ENCODE data around the gene CCDC85B. TPM values are rescaled to one million over a fixed set of nuclear protein-coding genes. Genes with fewer than 3 reads are reported as not detected.
A peak's percentile ranks its signal among the peaks of the same experiment; 100 is the strongest.

CCDC85B gene
- total and polyA plus RNA-seq, 2 of the 13 experiments (the other 11 are each of a cell fraction or from before 2014, with no cell fraction given), result 8.2 to 19.5 TPM

DNA sequence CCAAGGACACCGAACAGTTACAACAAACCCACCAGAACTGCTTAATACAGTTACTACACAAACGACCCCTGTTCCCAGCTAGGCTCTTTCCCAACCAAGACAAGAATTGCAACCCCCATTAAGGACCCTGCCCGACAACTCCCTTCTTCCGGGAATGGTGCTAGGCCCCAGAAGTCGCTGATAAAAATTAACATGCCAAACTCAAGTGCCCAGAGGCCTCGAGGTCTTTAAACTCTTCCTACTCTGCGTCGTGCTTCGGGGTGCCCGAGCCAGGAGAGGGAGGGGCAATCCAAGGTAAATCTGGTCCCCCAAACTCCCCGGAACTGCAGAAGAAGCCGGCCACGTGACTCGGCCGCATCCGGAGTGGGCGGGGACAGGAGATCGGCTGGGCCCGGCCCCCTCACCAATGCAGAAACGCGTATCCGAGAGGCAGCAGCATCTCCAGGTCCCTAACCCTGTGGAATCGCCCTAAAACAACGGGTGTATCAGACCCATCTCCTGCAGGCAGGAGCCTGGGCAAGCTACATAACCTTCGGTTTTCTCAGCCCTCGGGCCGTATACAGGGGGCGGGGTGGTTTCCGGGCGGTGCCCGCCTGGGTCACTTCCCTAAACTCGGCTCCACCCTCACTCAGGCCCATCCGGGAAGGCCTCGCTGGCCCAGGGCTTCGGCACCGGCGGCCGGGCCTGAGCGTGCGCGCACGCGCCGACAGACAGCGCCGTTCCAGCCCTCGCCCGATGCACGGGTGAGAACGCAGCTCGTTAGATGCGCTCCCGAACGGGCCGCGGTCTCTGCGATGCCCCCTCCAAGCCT is 33.6 kb upstream of the CCDC85B start (continued):
- TF ChIP-seq DNMT1 (CRISPR knock-in tag; IDR thresholded peaks at IDR 0.05) (no peak), ELF3 (CRISPR knock-in tag; IDR thresholded peaks at IDR 0.05) (peak; percentile 36; the same call in 1 of the 2 replicates), MAFG (CRISPR knock-in tag; IDR thresholded peaks at IDR 0.05) (no peak), SNRNP70 (IDR thresholded peaks at IDR 0.05; ENCODE audit: low read depth, low read length) (no peak), ZNF616 (CRISPR knock-in tag; IDR thresholded peaks at IDR 0.05; ENCODE audit: low read depth) (no peak), ZFP91 (CRISPR knock-in tag; IDR thresholded peaks at IDR 0.05; ENCODE audit: borderline replicate concordance) (no peak), ZNF513 (CRISPR knock-in tag; conservative IDR thresholded peaks at IDR 0.05) (no peak), SYNCRIP (IDR thresholded peaks at IDR 0.05; ENCODE audit: insufficient read depth, low read depth, low read length) (no peak), ZNF761 (CRISPR knock-in tag; conservative IDR thresholded peaks at IDR 0.05) (no peak), CEBPG (CRISPR knock-in tag; IDR thresholded peaks at IDR 0.05) (no peak), SMAD3 (CRISPR knock-in tag; IDR thresholded peaks at IDR 0.05) (no peak), POLR2G (IDR thresholded peaks at IDR 0.05; ENCODE audit: low read depth, low read length) (peak; percentile 55; the same call in 1 of the 2 replicates), MLLT10 (CRISPR knock-in tag; IDR thresholded peaks at IDR 0.05) (no peak), ZNF143 (CRISPR knock-in tag; IDR thresholded peaks at IDR 0.05) (peak; percentile 64; the same call in 1 of the 2 replicates), HDAC6 (IDR thresholded peaks at IDR 0.05; ENCODE audit: low read depth, low read length) (no peak), CSRNP1 (CRISPR knock-in tag; IDR thresholded peaks at IDR 0.05) (0 out of 2 replicates have a peak, but pooled peaks have one; percentile 25), TGIF2 (CRISPR knock-in tag; IDR thresholded peaks at IDR 0.05) (peak; percentile 25; the same call in 1 of the 2 replicates), ZNF256 (CRISPR knock-in tag; conservative IDR thresholded peaks at IDR 0.05) (no peak), FOSL1 (CRISPR knock-in tag; IDR thresholded peaks at IDR 0.05; ENCODE audit: borderline replicate concordance) (no peak), DMAP1 (CRISPR knock-in tag; IDR thresholded peaks at IDR 0.05) (peak; percentile 60; the same call in 1 of the 2 replicates)
- TF ChIP-seq, protein P1, sequence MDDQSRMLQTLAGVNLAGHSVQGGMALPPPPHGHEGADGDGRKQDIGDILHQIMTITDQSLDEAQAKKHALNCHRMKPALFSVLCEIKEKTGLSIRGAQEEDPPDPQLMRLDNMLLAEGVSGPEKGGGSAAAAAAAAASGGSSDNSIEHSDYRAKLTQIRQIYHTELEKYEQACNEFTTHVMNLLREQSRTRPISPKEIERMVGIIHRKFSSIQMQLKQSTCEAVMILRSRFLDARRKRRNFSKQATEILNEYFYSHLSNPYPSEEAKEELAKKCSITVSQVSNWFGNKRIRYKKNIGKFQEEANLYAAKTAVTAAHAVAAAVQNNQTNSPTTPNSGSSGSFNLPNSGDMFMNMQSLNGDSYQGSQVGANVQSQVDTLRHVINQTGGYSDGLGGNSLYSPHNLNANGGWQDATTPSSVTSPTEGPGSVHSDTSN (CRISPR knock-in tag; IDR thresholded peaks at IDR 0.05; ENCODE audit: borderline replicate concordance), result no peak
- TF ChIP-seq, protein P2, sequence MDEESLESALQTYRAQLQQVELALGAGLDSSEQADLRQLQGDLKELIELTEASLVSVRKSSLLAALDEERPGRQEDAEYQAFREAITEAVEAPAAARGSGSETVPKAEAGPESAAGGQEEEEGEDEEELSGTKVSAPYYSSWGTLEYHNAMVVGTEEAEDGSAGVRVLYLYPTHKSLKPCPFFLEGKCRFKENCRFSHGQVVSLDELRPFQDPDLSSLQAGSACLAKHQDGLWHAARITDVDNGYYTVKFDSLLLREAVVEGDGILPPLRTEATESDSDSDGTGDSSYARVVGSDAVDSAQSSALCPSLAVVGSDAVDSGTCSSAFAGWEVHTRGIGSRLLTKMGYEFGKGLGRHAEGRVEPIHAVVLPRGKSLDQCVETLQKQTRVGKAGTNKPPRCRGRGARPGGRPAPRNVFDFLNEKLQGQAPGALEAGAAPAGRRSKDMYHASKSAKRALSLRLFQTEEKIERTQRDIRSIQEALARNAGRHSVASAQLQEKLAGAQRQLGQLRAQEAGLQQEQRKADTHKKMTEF (CRISPR knock-in tag; IDR thresholded peaks at IDR 0.05), result peak; percentile 57; the same call in 1 of the 2 replicates

Data from HepG2 (cell line).